CD4-positive, alpha-beta T cell treated with Interleukin-12 subunit alpha and Interleukin-12 subunit beta, for 1 hour (primary cell): Measurements from ENCODE around the gene PPFIA4.
"Not testable (repeated sequence)": the region's sequence is repeated elsewhere in the genome, so short reads cannot be mapped to it uniquely, and the experiment has no call there.

ENCODE experiments used
- DNase-seq: peaks from one replicate; pipeline ENCODE4 v3.0.0-alpha.2; 2020

PPFIA4 gene

GRCh38 chr1:203026031-203026665 is at the start of gene PPFIA4:
TSS of gene PPFIA4 (plus strand) at chr1:203026491. CDS start at chr1:203039009, 12,518 bp downstream.
- DNase-seq: peak; percentile 92

- DNase-seq: no peak
Observed at GRCh38 chr1:202976633-202977032, 49.7 kb upstream of the PPFIA4 start.

GRCh38 chr1:202979459-202979858 is 46.8 kb upstream of the PPFIA4 start:
- DNase-seq: no peak

- DNase-seq: no peak
Observed at GRCh38 chr1:202981939-202982338, 44.4 kb upstream of the PPFIA4 start.

GRCh38 chr1:202982715-202983430 is 43.4 kb upstream of the PPFIA4 start:
- no peak for DNase-seq

GRCh38 chr1:202986120-202986519 is 40.2 kb upstream of the PPFIA4 start:
- DNase-seq: not testable (repeated sequence)

GRCh38 chr1:202987255-202987654 is 39.0 kb upstream of the PPFIA4 start:
- DNase-seq: no peak

- DNase-seq: no peak
Observed at GRCh38 chr1:202987922-202988583, 38.2 kb upstream of the PPFIA4 start.

- no peak for DNase-seq
Observed at GRCh38 chr1:202989879-202990278, 36.4 kb upstream of the PPFIA4 start.

- no peak for DNase-seq
Observed at GRCh38 chr1:202991112-202991511, 35.2 kb upstream of the PPFIA4 start.

GRCh38 chr1:202994756-202995155 is 31.5 kb upstream of the PPFIA4 start:
- no peak for DNase-seq

- DNase-seq: peak; percentile 75
Observed at GRCh38 chr1:202998836-202999750, 27.2 kb upstream of the PPFIA4 start.

GRCh38 chr1:203000217-203000944 is 25.9 kb upstream of the PPFIA4 start:
- no peak for DNase-seq

- DNase-seq: no peak
Observed at GRCh38 chr1:203001986-203002385, 24.3 kb upstream of the PPFIA4 start.

- no peak for DNase-seq
Observed at GRCh38 chr1:203002951-203003350, 23.3 kb upstream of the PPFIA4 start.

- not testable (repeated sequence) for DNase-seq
Observed at GRCh38 chr1:203005395-203006142, 20.7 kb upstream of the PPFIA4 start.

- peak; percentile 96 for DNase-seq
Observed at GRCh38 chr1:203006948-203007871, 19.1 kb upstream of the PPFIA4 start, which contains the start of gene TMEM183A. TSS of gene TMEM183A (plus strand) at chr1:203007374. CDS start at chr1:203007466, 92 bp downstream.

GRCh38 chr1:203009185-203009584 is 17.1 kb upstream of the PPFIA4 start:
- DNase-seq: no peak

- DNase-seq: no peak
Observed at GRCh38 chr1:203011582-203011981, 14.7 kb upstream of the PPFIA4 start.

GRCh38 chr1:203017061-203017460 is 9.2 kb upstream of the PPFIA4 start:
- DNase-seq: no peak
